Activated effector memory CD4-positive, alpha-beta T cell treated with anti-CD3 and anti-CD28 coated beads, Interleukin-2, amount 50 U/mL, for 16 hours (primary cell): ENCODE results near the gene MYH3.

Experiments
- DNase-seq: peaks from one replicate; pipeline ENCODE4 v3.0.0-alpha.2; 2020

MYH3 gene

DNA sequence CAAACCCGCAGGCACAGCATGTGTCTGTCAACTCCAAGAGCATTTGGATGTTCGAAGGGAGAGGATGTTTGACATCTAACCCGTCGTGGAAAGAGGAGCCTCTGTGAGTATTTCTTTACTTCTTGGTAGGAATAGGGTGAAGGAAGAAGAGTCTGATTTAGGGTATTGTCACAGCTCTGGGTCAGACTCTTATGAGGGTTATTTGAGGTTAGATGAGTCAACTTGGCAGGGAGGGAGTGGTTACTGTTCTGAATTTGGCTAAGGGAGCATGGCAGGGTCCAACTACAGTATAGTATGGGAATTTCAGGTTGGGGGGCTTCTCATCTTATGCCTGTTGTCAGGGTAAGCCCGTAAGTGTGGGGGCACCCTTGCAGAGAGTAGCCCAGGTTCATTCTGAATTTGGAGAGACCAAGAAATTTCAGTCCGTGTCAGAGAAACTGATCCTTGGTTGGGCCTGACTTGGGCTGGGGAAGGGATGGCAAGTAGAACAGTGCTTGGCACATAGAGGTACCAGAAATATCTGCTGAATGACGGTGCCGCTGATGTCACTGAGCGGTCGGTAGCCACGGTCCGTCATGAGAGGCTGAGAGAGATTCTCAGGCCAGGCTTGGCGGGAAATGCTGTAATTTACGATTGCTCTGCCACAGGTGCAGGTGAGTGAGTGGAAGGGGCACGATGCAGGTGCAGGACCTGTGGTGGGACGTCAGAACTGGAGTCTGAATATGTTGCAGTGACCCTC, 43.2 kb downstream of the MYH3 start:
- no peak for DNase-seq

DNA sequence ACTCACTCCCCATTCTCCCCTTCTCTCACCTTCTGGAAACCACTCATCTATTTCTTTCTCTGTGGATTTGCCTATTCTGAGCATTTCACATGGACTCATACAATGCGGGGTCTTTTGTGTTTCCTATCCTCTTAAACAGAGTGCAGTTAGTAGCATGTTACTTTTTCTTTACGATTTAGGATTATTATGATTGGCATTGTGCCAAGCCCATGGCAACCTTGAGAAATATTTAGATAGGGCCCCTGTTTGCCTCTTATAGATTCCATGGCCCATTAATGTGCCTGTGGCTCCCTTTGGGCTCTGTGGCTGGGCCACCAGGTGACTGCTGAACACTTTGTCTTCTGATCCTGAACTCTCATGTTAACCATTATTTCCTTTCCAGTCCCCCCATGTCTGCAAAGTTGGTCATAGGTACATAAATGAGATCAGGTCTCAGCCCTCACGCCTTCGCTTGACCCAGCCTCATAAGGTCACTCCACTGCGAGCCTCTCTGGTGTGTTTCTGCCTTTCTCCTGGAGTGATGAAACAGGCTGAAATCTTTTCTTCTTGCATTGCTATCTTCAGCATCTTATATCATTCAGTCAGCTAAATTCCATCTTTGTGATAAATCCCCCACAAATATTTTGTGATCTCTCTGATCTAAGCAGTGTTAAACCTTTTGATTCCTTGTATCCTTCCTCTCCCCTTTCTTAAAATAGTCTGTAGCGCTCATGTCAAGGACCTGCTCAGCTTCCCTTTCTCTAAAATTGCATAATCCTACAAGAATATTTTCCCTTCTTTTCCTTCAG, 44.0 kb downstream of the MYH3 start:
- no peak for DNase-seq

DNA sequence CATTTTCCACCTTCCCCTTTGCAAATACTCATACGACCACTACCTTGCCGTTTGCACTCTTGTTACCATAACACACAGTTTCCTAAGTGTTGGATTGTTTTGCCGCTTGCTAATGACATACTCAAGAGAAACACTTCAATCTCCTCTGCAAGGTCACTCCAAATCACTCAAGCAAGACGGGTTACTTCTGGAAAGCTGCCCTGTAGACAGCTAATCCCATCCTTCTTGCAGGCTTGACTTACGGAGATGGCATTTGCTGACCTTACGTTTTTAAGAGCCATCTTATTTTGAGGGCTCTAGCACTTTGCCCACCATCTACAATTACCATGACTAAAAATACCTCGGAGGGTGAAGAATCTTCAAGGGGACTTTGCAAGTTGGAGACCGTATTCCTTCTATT, 46.2 kb downstream of the MYH3 start:
- no peak for DNase-seq

GRCh38 chr17:10608244-10608643, 48.9 kb downstream of the MYH3 start:
- DNase-seq, result no peak

DNA sequence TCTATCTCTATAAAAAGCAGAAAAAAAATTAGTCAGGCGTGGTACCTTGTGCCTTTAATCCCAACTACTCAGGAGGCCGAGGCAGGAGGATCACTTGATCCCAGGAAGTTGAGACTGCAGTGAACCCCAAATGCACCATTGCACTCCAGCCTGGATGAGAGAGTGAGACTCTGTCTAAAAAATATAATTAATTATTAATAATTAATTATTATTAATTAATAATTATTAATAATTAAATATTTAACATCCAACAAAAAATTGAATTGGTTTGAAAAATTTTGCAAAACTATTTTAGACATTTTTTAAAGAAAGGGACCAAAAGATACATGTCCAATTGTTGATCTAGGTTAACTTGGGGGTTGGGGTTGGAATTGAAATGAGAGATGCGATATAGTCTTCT, 51.0 kb downstream of the MYH3 start:
- DNase-seq, result no peak

DNA sequence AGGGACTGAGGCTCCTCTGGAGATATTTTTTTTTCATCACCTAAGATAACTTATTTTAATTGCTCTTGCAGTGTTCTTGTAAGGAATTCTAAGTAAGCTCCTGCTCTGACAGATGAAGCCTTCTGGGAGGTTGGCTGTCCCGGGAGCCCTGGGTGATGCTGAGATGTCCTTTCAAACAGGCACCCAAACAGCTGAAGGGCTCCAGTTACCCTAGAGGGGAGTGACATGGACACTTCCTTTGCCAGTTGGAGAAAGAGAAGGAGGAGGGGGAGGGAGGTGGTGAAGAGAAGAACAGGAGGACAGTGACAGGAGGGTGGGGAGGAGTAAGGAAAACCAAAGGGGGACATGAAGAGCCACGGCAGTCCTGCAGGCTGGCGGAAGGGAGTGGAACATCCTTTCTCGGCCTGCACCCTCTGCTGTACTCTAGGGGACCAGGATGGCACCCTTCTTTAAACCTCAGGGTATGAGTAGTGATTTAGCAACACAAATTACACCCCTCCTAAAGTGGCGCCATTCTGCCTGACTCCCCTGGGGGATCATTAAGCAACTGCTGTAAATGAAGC, 51.8 kb downstream of the MYH3 start:
- DNase-seq, result no peak

DNA sequence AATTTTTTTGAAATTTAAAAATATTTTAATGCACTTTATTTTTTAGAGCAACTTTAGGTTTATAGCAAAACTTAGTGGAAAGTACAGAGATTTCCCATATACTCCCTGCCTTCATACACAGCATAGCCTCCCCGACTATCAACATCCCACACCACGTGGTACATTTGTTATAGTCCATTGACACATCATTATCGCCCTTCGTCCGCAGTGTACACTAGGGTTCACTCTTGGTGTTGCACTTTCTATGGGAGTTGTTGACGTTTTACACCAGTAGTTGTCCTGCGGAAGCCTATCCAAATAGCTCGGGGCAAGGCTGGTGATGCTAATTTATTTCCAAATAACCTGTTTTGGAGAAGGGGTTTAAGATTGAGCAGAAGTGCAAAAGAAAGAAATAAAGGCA, 52.6 kb downstream of the MYH3 start:
- no peak for DNase-seq

GRCh38 chr17:10603931-10604330, 53.2 kb downstream of the MYH3 start:
- DNase-seq, result no peak

DNA sequence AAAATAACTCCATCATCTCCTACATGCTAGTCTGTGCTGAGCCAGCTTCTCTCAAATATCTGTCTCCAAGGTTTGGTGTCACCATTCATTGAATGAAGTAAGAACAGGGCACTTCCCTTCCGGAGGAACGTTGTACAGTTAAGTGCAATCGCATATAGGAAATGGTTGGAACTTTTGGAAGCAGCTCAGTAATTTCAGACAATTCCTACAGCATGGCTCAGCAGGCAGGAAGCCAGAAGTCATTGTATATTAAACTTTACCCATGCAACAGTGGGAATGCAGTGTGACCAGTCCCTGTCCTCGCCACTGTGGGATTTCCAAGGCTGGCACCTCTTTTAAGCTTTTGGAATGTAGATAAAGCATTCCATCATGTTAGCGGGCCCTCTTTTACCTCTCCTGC, 56.5 kb downstream of the MYH3 start:
- DNase-seq, result no peak

GRCh38 chr17:10598621-10599020, 58.5 kb downstream of the MYH3 start:
- no peak for DNase-seq

- no peak for DNase-seq
Measured at GRCh38 chr17:10589553-10590145, 67.5 kb downstream of the MYH3 start.

GRCh38 chr17:10585529-10585928, 71.6 kb downstream of the MYH3 start:
- DNase-seq, result no peak

- no peak for DNase-seq
Measured at GRCh38 chr17:10583834-10584233, 73.3 kb downstream of the MYH3 start.

DNA sequence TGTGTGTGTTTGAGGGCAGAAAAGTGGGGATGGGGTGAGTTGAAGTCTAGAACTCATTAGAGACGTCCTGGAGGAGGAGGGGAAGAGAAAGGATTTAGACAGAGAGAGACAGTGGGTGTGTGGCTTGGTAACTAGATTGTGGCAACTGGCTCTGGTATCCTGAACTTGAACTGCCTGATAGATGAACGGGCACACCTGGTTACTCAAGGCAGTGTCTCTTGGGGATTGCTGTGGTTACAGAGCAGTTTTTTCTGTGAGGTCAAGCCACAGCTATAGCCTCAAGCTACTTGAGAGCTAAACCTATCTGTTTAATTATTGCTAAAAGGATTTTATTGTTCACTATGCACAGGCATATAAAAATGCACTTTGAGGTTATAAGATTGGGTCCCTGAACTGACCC, 77.8 kb downstream of the MYH3 start:
- no peak for DNase-seq
